WTC11 (cell line): ENCODE measurements around the gene PROSER3. TPM values are rescaled to one million over a fixed set of nuclear protein-coding genes. Genes with fewer than 3 reads are reported as not detected.

ENCODE experiments used
- ATAC-seq: fragments of 200-7000 bp; cut with Tn5 transposase; 2 replicates; pipeline ENCODE4 v1.10.0; 2021; ENCODE audit warnings: mild to moderate bottlenecking, moderate library complexity
- CTCF ChIA-PET: fragments of 300-600 bp; sonication (Branson Sonifier 250); formaldehyde crosslinking; loops from one replicate; lab custom pipeline; 2021; ENCODE audit warnings: antibody characterized with exemption; lab: Charles Lee
- POLR2A ChIA-PET: fragments of 350-600 bp; sonication (Branson Sonifier 250); formaldehyde crosslinking; loops from one replicate; lab custom pipeline; 2021; ENCODE audit warnings: antibody characterized with exemption; lab: Charles Lee
- DNase-seq: peaks from one replicate; pipeline ENCODE4 v3.0.0; 2021; ENCODE audit warnings: low spot score
- H3K27ac Mint-ChIP-seq: 2 replicates; pipeline ENCODE4 v1.8.0; 2021; ENCODE audit warnings: mixed read lengths
- H3K27me3 Mint-ChIP-seq: 2 replicates; pipeline ENCODE4 v1.8.0; 2021; ENCODE audit warnings: low read depth, mild to moderate bottlenecking, moderate library complexity, mixed read lengths
- H3K36me3 Mint-ChIP-seq: 2 replicates; pipeline ENCODE4 v1.8.0; 2021; ENCODE audit warnings: mixed read lengths
- H3K4me1 Mint-ChIP-seq: 2 replicates; pipeline ENCODE4 v1.8.0; 2022; ENCODE audit warnings: mixed read lengths
- H3K4me3 Mint-ChIP-seq: 2 replicates; pipeline ENCODE4 v1.8.0; 2021; ENCODE audit warnings: mild to moderate bottlenecking, moderate library complexity, mixed read lengths
- H3K9me3 Mint-ChIP-seq: 2 replicates; pipeline ENCODE4 v1.8.0; 2021; ENCODE audit warnings: mixed read lengths
- CBFB ChIP-seq: sonication (generic); formaldehyde crosslinking; IDR thresholded peaks from 2 replicates; pipeline ENCODE4 v1.8.1; 2022; ENCODE audit warnings: mild to moderate bottlenecking, low read depth, missing genetic modification reagents
- IRF1 ChIP-seq: sonication (generic); formaldehyde crosslinking; IDR thresholded peaks from 2 replicates; pipeline ENCODE4 v1.8.0; 2023; ENCODE audit warnings: missing genetic modification reagents
- MLX ChIP-seq: sonication (generic); formaldehyde crosslinking; IDR thresholded peaks from 2 replicates; pipeline ENCODE4 v1.8.1; 2023; ENCODE audit warnings: mild to moderate bottlenecking, missing genetic modification reagents, moderate library complexity
- NFYB ChIP-seq: sonication (generic); formaldehyde crosslinking; conservative IDR thresholded peaks from 2 replicates; pipeline ENCODE4 v1.8.0; 2022; ENCODE audit warnings: low read depth, missing genetic modification reagents
- NR2C2 ChIP-seq: sonication (generic); formaldehyde crosslinking; IDR thresholded peaks from 2 replicates; pipeline ENCODE4 v1.8.0; 2022; ENCODE audit warnings: mild to moderate bottlenecking, missing genetic modification reagents
- NR3C1 ChIP-seq: sonication (generic); formaldehyde crosslinking; conservative IDR thresholded peaks from 2 replicates; pipeline ENCODE4 v1.8.1; 2023; ENCODE audit warnings: low read depth, mild to moderate bottlenecking, missing genetic modification reagents
- SOX15 ChIP-seq: fragments of 250-450 bp; sonication (Bioruptor Pico); IDR thresholded peaks from 2 replicates; pipeline ENCODE4 v1.9.0; 2021; ENCODE audit warnings: mild to moderate bottlenecking
- TCF7 ChIP-seq: sonication (generic); formaldehyde crosslinking; IDR thresholded peaks from 2 replicates; pipeline ENCODE4 v1.8.0; 2022; ENCODE audit warnings: mild to moderate bottlenecking, low read depth, missing genetic modification reagents, moderate library complexity
- ZNF219 ChIP-seq: sonication (generic); formaldehyde crosslinking; IDR thresholded peaks from 2 replicates; pipeline ENCODE4 v1.8.0; 2023; ENCODE audit warnings: missing genetic modification reagents, mild to moderate bottlenecking, borderline replicate concordance
- ZNF263 ChIP-seq: sonication (generic); formaldehyde crosslinking; IDR thresholded peaks from 2 replicates; pipeline ENCODE4 v1.8.1; 2022; ENCODE audit warnings: low read depth, mild to moderate bottlenecking, moderate library complexity, missing genetic modification reagents
- ZNF423 ChIP-seq: fragments of 250-450 bp; sonication (Bioruptor Pico); IDR thresholded peaks from 2 replicates; pipeline ENCODE4 v2.1.2; 2022; ENCODE audit warnings: mild to moderate bottlenecking, moderate library complexity
- ZNF425 ChIP-seq: fragments of 250-450 bp; sonication (Bioruptor Pico); conservative IDR thresholded peaks from 2 replicates; pipeline ENCODE4 v1.9.0; 2021; ENCODE audit warnings: mild to moderate bottlenecking
- ZNF671 ChIP-seq: fragments of 250-450 bp; sonication (Bioruptor Pico); IDR thresholded peaks from 2 replicates; pipeline ENCODE4 v1.8.0; 2021; ENCODE audit warnings: mild to moderate bottlenecking
- total RNA-seq: library from RNA; stranded (reverse); gene quantifications from 3 replicates; pipeline ENCODE4 v1.2.3, GENCODE V29; 2021
- TF ChIP-seq, protein P1 (sequence below): sonication (generic); formaldehyde crosslinking; IDR thresholded peaks from 2 replicates; pipeline ENCODE4 v1.8.0; 2022; ENCODE audit warnings: mild to moderate bottlenecking, missing genetic modification reagents
- TF ChIP-seq, protein P2 (sequence below): sonication (generic); formaldehyde crosslinking; IDR thresholded peaks from 2 replicates; pipeline ENCODE4 v1.8.1; 2022; ENCODE audit warnings: missing genetic modification reagents, borderline replicate concordance
- TF ChIP-seq, protein P3 (sequence below): sonication (generic); formaldehyde crosslinking; IDR thresholded peaks from 2 replicates; pipeline ENCODE4 v1.8.0; 2022; ENCODE audit warnings: mild to moderate bottlenecking, missing genetic modification reagents
- TF ChIP-seq, protein P4 (sequence below): fragments of 250-450 bp; sonication (Bioruptor Pico); IDR thresholded peaks from 2 replicates; pipeline ENCODE4 v2.1.2; 2022; ENCODE audit warnings: mild to moderate bottlenecking, moderate library complexity

PROSER3 gene
- total RNA-seq, 1 experiment from 2014 or later, result 32.9 TPM

GRCh38 chr19:35773020-35773806, 15.2 kb downstream of the PROSER3 start:
- POLR2A ChIA-PET, result interaction anchor here (0.6 to 0.7 kb wide), 2 partner anchors 25 to 86 kb away, joined by 3 read pairs; partner anchors contain the start of gene LIN37
- ATAC-seq (no peak), DNase-seq (no peak)
- TF ChIP-seq ZNF671 (no peak), NFYB (no peak)
- CTCF ChIA-PET, result no interaction called here
- Mint-ChIP-seq H3K27me3 (peaks cover 30% of the 10 kb centered on the region), H3K4me3 (no peak overlapping the region), H3K27ac (no peak overlapping the region), H3K36me3 (peaks cover 5% of the 10 kb centered on the region; the same call in 1 of the 2 replicates), H3K9me3 (no peaks in the 10 kb centered on the region), H3K4me1 (peaks cover 36% of the 10 kb centered on the region)

DNA sequence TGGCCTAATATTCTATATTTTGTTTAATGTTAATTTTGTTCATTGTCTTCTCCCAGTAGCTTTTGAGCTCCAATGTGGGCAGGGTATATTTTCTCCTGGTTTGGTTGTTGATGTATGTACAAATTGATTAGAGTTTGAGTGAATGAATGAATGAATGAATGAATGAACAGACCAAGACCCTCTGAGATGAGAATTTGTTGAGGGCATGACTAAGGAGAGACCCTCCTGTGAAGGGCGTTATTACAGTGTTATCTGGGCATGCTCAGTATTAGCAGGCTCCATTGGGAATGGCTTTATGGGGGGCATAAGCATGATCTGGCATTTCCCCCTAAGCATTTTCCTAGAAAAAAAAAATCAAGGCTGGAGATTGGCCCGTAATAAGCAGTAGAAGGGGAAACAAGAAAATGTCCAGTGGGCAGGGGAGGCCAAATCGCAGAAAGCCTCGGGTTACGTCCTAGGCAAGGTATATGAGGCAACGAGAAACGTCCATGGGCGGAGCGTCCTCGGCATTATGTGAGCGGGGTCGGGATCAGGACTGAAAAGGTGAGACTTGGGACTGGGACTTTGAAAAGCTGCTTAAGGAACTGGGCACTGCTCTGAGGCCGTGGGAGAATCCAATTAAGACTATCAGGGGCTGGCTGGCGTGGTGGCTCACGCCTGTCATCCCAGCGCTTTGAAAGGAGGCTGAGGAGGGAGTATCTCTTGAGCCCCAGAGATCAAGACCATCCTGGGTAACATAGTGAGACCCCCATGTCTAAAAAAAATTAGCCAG, 16.5 kb downstream of the PROSER3 start:
- Mint-ChIP-seq H3K4me1 (peaks cover 30% of the 10 kb centered on the region), H3K4me3 (peak overlapping the region; percentile 53), H3K27ac (no peak overlapping the region), H3K27me3 (peaks cover 30% of the 10 kb centered on the region), H3K9me3 (no peaks in the 10 kb centered on the region), H3K36me3 (no peaks in the 10 kb centered on the region)
- CTCF ChIA-PET, result interaction anchor here (2.5 kb wide), 1 partner anchor 10 kb away, joined by 11 read pairs; no protein-coding TSS in a partner anchor
- no peak for DNase-seq
- POLR2A ChIA-PET, result interaction anchor here (0.6 to 0.7 kb wide), 2 partner anchors 34 to 131 kb away, joined by 4 to 6 read pairs; no protein-coding TSS in a partner anchor
- no peak for TF ChIP-seq ZNF263 (CRISPR knock-in tag)
- no peak for ATAC-seq

DNA sequence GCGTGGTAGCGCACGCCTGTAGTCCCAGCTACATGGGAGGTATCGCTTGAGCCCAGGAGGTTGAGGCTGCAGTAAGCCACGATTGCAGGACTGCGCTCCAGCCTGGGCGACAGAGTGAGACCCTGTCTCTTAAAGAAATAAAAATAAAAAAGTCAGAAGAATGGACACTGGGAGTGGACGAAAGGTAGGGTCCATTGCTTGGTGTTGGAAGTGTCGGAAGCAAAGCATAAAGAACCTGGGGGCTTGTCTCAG, 17.0 kb downstream of the PROSER3 start:
- peaks cover 30% of the 10 kb centered on the region for H3K4me1 Mint-ChIP-seq
- H3K36me3 Mint-ChIP-seq, result no peaks in the 10 kb centered on the region
- TF ChIP-seq, protein P1, sequence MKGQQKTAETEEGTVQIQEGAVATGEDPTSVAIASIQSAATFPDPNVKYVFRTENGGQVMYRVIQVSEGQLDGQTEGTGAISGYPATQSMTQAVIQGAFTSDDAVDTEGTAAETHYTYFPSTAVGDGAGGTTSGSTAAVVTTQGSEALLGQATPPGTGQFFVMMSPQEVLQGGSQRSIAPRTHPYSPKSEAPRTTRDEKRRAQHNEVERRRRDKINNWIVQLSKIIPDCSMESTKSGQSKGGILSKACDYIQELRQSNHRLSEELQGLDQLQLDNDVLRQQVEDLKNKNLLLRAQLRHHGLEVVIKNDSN (CRISPR knock-in tag), result no peak
- TF ChIP-seq TCF7 (CRISPR knock-in tag), result no peak
- TF ChIP-seq, protein P2, sequence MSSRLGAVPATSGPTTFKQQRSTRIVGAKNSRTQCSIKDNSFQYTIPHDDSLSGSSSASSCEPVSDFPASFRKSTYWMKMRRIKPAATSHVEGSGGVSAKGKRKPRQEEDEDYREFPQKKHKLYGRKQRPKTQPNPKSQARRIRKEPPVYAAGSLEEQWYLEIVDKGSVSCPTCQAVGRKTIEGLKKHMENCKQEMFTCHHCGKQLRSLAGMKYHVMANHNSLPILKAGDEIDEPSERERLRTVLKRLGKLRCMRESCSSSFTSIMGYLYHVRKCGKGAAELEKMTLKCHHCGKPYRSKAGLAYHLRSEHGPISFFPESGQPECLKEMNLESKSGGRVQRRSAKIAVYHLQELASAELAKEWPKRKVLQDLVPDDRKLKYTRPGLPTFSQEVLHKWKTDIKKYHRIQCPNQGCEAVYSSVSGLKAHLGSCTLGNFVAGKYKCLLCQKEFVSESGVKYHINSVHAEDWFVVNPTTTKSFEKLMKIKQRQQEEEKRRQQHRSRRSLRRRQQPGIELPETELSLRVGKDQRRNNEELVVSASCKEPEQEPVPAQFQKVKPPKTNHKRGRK, result no peak
- TF ChIP-seq NR2C2, result no peak
- TF ChIP-seq, protein P3, sequence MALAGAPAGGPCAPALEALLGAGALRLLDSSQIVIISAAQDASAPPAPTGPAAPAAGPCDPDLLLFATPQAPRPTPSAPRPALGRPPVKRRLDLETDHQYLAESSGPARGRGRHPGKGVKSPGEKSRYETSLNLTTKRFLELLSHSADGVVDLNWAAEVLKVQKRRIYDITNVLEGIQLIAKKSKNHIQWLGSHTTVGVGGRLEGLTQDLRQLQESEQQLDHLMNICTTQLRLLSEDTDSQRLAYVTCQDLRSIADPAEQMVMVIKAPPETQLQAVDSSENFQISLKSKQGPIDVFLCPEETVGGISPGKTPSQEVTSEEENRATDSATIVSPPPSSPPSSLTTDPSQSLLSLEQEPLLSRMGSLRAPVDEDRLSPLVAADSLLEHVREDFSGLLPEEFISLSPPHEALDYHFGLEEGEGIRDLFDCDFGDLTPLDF (CRISPR knock-in tag), result no peak
- TF ChIP-seq SOX15 (CRISPR knock-in tag), result no peak
- TF ChIP-seq, protein P4, sequence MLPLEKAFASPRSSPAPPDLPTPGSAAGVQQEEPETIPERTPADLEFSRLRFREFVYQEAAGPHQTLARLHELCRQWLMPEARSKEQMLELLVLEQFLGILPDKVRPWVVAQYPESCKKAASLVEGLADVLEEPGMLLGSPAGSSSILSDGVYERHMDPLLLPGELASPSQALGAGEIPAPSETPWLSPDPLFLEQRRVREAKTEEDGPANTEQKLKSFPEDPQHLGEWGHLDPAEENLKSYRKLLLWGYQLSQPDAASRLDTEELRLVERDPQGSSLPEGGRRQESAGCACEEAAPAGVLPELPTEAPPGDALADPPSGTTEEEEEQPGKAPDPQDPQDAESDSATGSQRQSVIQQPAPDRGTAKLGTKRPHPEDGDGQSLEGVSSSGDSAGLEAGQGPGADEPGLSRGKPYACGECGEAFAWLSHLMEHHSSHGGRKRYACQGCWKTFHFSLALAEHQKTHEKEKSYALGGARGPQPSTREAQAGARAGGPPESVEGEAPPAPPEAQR, result no peak
- TF ChIP-seq IRF1, result no peak
- no peak for TF ChIP-seq MLX
- no peak for TF ChIP-seq ZNF425 (CRISPR knock-in tag)
- TF ChIP-seq ZNF219 (CRISPR knock-in tag), result no peak
- TF ChIP-seq ZNF423 (CRISPR knock-in tag), result no peak
- TF ChIP-seq CBFB (CRISPR knock-in tag), result no peak
- TF ChIP-seq NR3C1, result no peak
- TF ChIP-seq, all 79 proteins: peak for 0
- ChIA-PET POLR2A (no interaction called here), CTCF (interaction anchor here (2.5 kb wide), 1 partner anchor 10 kb away, joined by 11 read pairs; no protein-coding TSS in a partner anchor)
- Mint-ChIP-seq H3K9me3 (no peaks in the 10 kb centered on the region), H3K27me3 (peaks cover 30% of the 10 kb centered on the region), H3K4me3 (peak overlapping the region; percentile 53), H3K27ac (no peak overlapping the region)
- ATAC-seq (no peak), DNase-seq (no peak)
